Glomerular endothelial cell (primary cell): Measurements from ENCODE around the gene PCF11. TPM values are rescaled to one million over a fixed set of nuclear protein-coding genes. Genes with fewer than 3 reads are reported as not detected.
"Not testable (repeated sequence)": the region's sequence is repeated elsewhere in the genome, so short reads cannot be mapped to it uniquely, and the experiment has no call there.

ENCODE experiments used
- DNase-seq: peaks from one replicate; pipeline ENCODE4 v3.0.0-alpha.2; 2011; ENCODE audit warnings: low read depth, low spot score; ENCODE audit errors: extremely low read depth
- total RNA-seq: library from RNA; depleted of rRNA; stranded (reverse); fragments of >200 nt; gene quantifications from 2 replicates; pipeline ENCODE4 v1.2.3, GENCODE V29; 2015

Gene PCF11, protein sequence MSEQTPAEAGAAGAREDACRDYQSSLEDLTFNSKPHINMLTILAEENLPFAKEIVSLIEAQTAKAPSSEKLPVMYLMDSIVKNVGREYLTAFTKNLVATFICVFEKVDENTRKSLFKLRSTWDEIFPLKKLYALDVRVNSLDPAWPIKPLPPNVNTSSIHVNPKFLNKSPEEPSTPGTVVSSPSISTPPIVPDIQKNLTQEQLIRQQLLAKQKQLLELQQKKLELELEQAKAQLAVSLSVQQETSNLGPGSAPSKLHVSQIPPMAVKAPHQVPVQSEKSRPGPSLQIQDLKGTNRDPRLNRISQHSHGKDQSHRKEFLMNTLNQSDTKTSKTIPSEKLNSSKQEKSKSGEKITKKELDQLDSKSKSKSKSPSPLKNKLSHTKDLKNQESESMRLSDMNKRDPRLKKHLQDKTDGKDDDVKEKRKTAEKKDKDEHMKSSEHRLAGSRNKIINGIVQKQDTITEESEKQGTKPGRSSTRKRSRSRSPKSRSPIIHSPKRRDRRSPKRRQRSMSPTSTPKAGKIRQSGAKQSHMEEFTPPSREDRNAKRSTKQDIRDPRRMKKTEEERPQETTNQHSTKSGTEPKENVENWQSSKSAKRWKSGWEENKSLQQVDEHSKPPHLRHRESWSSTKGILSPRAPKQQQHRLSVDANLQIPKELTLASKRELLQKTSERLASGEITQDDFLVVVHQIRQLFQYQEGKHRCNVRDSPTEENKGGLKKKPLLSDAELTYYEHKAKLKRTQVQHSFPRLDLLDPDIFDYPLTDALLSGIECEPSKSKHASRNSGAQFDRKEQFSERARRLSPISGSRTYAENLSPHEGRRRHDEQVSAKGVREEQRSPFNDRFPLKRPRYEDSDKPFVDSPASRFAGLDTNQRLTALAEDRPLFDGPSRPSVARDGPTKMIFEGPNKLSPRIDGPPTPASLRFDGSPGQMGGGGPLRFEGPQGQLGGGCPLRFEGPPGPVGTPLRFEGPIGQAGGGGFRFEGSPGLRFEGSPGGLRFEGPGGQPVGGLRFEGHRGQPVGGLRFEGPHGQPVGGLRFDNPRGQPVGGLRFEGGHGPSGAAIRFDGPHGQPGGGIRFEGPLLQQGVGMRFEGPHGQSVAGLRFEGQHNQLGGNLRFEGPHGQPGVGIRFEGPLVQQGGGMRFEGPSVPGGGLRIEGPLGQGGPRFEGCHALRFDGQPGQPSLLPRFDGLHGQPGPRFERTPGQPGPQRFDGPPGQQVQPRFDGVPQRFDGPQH (N-terminal part only)
- total RNA-seq, result 26.3 and 33.1 TPM in 2 replicates

DNA sequence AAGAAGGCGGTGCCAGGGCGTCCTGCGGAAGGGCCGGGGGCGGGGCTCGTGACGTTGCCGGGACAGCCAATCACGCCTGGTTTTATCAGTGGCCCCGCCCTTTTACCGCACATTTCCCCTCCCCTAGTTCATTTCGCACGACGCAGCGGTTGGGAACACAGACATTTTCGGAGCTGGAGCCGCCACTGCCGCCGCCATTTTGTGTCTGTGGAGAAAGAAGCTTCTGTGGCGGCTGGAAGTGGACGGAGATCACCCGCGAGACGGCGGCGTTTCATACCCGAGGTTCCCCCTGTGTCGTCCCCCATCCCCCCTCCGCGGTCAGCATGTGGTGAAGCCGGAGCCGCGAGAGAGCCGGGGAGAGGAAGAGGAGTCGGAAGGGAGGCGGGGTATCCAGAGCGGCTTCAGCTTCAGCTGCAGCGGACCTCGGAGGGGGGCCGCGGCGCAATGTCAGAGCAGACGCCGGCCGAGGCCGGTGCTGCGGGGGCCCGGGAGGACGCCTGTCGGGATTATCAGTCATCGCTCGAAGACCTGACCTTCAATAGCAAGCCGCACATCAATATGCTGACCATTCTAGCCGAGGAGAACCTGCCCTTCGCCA, at the start of gene PCF11:
Gene PCF11, plus strand, starts transcription at position 136 of the 598 bp plus-strand sequence. Its CDS starts 309 bp downstream, at position 445.
- no peak for DNase-seq

DNA sequence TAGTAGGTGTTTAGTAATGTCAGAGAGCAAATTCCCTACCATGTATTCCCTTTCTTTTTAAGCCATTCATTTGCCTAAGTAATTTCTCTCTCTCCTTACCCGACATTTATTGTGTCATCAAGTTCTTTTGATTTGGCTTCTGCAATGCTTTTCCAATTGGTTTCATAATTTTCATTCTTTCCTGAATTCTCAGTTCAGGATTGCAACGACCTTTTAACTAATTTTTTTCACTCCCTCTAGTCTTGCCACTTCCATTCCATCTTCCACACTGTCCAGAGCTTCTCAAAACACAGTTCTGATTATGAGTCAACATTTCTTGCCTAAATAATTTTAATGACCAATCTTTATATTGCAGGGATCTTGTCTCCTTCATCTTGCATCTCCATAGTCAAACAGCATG, 44.0 kb upstream of the PCF11 start:
- DNase-seq, result no peak

DNA sequence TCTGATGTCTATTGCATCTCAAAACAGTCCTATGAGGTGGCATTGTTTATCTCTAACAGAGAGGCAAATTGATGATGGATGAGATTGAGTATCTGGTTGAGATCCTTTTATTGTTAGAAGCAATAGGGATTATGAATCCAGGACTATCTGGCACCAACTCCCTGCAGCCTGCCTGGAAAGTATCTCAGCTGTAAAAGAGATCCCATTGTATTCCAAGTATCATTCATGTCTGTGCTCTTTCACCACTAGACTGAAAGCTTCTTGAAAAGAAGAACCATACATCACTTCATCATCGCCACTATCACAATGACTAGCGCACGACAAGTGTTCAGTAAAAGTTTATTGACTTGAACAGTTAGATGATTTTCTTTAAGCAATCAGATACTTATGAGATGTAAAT, 41.9 kb upstream of the PCF11 start:
- no peak for DNase-seq

DNA sequence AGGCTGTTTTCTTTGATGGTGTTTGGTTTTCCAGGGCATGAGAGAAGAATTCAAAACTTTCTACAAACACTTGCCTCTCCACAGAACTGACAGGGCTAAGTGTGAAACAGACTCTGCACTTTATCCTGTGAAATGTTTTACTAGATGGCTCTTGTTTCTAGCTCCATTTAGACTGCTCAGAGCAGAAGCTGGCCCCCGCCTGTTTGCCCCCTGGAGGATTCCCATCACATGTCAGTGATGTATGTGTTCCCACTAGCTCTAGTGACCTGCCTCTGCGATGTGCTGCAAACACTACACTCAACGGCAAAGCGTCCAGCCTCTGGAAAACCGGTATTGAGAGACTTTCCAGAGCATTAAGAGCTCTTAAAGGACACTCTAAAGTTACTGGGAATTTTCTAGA, 41.4 kb upstream of the PCF11 start:
- DNase-seq, result no peak

DNA sequence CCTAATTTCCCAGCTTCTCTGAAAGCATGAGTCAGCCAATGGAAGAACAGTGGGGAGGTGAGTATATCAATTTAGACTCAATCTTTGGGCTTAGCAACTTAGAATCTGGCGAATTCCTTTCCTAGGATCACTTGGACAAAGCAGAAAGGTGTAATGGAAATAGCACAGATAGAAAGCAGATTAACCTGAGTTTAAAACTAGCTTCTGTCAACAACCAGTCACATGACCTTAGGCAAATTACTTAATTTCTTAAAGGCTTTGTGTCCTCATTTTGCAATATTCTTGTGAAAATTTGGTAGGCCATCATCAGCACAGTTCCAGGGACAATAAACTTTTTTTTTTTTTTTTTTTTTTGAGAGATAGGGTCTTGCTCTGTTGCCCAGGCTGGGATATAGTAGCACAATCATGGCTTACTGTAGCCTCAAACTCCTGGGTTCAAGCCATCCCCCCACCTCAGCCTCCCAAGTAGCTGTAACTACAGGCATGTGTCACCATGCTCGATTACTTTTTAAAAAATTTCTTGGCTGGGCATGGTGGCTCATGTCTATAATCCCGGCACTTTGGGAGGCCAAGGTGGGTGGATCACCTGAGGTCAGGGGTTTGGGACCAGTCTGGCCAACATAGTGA, 40.8 kb upstream of the PCF11 start:
- no peak for DNase-seq

DNA sequence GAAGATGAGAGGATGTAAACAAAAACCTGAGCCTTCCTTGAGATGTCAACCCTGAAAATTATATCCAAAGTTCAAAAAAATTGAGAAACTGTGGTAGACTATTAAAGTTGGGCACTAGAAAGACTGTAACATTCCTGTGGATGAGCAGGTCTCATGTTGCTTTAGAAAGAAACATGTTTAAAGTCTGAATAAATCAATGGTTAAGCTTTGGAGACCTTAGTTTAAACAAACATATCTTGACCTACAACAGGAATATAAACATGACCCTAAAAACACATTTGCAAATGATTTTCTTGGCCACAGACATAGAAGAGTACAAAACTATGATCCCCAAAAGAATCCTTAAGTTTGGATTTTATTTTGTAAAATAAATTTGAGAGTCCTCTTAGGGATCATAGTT, 38.1 kb upstream of the PCF11 start:
- no peak for DNase-seq

DNA sequence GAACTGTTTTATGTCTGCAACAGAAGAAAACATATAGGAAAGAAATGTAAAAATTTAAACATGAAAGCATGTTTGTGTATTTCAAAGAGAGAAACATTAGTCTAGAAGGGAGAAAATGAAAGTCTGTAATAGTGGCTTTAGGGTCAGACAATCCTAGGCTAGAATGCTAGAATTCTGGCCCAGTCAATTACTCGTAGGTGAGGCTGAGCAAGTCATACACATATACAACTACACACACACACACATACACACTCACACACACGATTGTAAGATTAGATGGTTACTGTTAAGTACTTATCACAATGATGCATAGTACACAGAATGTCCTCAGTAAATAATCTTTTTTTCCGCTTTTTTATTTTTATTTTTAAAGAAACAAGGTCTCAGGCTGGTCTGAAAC, 37.7 kb upstream of the PCF11 start:
- no peak for DNase-seq

DNA sequence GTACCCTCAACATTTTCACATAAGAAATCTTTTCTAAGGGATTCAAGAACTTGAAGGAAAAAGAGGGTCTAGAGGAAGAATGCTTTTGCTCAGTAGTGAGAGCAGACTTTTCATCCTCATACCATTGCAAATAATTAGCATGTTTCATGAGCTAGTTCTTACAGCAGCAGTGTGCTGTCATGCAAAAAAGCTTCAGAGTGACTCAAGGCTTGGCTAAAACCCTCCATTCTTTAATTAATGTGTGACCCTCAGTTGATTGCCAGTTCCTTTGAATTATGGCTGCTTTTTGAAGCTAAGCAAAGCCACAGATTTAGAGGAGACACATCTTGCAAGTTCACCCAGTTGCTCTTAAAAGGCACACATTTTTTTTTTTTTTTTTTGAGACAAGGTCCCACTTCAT, 36.6 kb upstream of the PCF11 start:
- no peak for DNase-seq

DNA sequence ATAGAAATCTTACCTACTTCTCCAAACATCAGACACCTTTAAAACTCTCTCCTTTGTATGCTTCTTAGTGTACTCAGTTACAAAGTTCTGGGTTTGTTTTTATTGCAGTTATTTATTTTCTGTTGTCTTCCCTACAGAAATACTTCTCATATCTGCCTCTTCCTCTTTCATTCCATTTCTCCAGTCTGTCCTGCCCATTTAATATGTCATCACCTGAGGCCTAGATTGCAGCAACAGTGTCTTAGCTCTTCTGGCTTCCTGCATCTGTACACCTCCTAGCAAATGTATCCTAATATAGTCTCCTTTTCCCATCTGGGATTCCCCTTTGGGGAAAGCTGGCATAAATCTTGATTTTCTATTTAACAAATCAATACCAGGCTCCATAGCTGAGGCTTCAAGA, 34.9 kb upstream of the PCF11 start:
- no peak for DNase-seq

DNA sequence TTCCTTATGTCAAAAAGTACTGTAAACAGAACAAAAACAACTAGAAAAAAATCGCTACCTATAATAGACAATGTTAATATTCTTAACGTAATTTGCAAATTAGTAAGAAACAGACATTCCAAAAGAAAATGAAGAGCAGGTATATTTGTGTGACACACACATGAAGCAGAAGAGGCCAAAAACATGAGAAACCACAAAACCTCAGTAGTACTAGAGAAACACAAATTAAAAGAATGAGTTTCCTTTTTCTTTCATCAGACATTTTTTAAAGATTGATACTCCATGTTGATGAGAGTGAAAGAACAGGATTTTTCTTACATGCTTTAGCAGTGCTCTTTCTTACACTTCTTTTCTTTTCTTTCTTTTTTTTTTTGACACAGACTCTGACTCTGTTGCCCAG, 34.2 kb upstream of the PCF11 start:
- no peak for DNase-seq

DNA sequence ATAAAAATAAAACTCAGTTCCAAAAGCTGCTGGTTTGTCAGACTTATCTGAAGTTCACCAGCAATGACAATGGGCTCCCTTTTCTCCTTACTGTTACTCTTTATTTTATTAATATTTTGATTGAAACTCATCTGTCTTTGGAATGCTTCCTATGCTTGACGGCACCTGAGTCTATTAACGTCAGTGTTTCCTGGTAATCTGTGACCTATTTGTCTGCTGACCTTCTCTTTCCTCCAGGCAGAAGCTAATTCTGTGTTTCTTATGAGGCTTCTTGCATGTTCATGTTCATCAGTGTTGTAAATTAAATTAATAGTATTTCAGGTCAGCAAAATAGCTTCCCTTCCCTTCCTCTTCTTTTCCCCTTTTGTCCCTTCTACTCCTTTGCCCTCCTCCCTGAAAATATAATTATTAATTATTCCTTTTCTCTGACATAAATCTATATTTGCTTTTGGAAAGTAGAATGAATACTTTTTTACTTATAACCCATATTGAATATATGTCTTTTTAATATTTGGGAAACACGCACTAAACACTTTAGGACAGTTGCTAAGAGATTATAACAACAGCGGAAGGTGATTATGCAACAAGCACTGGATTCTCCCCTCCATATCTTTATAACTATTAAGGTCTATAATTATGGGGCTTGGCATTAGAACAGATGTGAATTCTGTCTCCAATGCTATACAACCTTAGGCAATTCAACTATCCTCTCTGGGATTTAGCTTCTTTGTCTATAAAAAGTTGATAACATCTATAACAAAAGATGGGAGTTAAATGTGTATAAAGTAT, 32.1 kb upstream of the PCF11 start:
- DNase-seq, result no peak

DNA sequence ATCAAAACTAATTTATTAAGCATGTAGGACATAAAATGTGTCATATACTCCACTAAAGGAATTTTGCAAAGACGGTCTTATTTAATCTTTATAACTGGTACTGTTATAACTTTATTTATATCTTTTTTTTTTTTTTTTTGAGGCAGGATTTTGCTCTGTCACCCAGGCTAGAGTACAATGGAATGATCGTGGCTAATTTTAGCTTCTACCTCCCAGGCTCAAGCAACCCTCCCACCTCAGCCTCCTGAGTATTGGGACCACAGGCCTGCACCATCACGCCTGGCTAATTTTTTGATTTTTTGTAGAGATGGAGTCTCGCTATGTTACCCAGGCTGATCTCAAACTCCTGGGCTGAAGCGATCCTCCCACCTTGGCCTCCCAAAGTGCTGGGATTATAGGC, 31.4 kb upstream of the PCF11 start:
- no peak for DNase-seq

DNA sequence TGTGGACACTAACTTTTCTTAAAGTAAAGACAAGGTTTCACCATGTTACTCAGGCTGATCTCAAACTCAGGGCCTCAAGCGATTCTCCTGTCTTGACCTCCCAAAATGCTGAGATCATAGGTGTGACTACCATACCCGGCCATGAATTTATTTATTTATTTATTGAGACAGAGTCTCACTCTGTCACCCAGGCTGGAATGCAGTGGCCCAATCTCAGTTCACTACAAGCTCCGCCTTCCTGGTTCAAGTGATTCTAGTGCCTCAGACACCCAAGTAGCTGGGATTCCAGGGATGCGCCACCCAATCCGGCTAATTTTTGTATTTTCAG, 29.7 kb upstream of the PCF11 start:
- DNase-seq, result no peak

DNA sequence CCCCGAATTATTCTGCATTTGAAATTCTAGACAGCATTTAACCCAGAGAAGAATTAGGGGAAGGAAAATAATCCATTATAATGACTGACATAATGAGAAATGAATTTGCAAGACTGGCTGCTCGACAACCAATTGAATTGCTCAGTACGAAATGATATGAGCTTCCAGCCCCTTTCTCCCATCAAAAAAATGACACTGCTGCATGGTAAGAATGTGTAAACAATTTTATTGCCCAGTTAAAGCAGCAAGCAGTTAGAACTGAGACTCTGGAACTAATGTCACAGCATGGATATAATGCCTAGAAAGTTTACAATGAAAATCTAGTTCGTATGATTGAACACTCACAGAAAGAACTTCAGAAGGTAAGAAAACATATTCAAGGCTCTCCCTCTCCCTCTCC, 24.7 kb upstream of the PCF11 start:
- no peak for DNase-seq

DNA sequence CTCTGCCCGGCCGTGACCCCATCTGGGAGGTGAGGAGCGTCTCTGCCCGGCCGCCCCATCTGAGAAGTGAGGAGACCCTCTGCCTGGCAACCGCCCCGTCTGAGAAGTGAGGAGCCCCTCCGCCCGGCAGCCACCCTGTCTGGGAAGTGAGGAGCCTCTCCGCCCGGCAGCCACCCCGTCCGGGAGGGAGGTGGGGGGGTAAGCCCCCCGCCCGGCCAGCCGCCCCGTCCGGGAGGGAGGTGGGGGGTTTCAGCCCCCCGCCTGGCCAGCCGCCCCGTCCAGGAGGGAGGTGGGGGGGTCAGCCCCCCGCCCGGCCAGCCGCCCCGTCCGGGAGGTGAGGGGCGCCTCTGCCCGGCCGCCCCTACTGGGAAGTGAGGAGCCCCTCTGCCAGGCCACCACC, 23.7 kb upstream of the PCF11 start:
- DNase-seq, result not testable (repeated sequence)

DNA sequence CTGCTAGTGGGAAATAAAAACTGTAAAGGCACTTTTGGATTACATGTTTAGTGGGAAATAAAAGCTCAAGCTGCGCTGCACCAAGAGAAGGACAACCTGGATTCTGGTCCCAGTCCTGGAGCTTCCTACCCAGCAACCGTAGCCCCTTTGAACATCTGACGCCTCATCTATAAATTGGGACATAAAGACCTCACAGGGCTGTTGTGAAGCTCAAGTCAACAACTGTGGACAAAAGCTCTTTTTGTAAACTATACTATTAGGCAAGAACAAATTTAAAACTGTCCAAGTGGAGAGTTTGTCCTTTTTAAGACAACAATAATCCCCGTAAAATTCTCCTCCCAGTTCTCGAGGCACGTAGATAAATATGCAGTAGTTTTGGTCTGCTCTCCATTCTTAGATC, 17.6 kb upstream of the PCF11 start:
- DNase-seq, result no peak

DNA sequence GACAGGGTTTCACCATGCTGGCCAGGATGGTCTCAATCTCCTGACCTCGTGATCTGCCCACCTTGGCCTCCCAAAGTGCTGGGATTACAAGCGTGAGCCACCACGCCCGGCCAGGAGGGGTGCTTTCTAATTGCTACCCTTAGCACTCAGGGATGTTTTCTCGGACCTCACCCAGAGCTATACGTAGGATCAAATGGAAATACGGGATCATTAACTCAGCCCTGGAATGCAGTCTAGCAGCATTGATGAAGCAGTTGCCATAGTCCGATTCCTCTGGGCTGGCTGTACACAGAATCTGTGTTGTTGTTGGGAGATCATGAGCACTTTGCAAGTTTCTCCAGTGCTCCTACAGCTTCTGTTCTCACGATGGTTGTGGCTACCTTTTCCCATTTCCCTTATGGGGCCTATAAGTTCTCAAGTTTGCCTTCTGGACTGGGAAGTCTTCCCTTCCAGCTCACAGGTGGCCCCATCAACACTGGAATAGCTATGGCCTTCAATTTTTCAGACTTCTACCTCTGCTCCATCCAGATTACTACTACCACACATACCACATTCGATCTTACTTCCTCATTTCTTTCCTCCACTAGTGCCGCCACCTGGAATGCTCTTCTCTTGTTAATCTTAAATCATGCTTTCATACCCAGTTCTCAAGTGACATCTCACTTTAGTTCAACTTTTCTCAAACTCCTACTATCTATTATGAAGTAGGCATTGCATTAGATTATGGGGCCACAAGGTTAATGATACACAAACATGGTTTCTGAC, 16.1 kb upstream of the PCF11 start:
- no peak for DNase-seq

DNA sequence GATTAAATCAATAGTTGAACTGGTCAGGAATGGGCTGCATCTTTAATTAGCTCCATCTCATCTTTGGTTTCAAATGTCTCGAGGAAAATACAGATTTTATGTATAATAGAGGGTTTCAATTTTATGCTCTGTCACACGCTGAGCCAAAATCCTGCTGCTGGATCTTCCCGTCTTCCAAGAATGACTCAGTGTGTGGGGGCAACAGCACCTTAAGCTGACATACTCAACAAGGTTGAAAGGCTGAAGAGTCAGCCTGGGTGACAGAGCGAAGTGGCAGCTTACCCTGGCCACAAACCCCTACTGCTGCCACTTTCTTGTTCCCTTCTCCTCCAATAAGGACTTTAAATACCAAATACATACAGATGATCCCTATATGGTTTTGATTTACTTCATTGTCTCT, 9.0 kb upstream of the PCF11 start:
- DNase-seq, result no peak

DNA sequence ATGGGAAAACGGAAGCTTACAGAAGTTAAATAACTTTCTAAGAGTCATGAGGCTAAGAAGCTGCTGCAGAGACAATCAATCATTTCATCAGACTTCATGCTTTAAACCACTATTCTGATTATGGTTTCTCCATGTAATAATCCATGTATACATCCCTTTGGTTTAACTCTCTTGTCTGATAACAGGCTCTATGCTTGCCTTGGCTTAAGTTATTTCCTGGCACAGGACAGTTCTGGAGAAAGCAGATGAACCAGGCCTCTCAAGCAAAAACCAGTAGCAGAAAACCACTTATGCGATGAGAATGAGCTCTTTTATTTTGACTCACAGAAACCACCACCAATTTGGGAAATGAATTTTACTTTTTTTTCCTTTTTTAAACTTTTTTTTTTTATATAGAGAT, 6.5 kb upstream of the PCF11 start:
- no peak for DNase-seq
